Rectal smooth muscle tissue (tissue), 1 donor: ENCODE results near the gene CCDC40.

Experiments
- H3K27ac ChIP-seq: one replicate; pipeline ENCODE4 v1.7.0; 2013; ENCODE audit warnings: low read depth, low read length, inconsistent platforms
- H3K27me3 ChIP-seq: one replicate; pipeline ENCODE4 v1.7.0; 2013; ENCODE audit warnings: low read length; ENCODE audit not compliant: control insufficient read depth, insufficient read depth
- H3K36me3 ChIP-seq: one replicate; pipeline ENCODE4 v1.7.0; 2013; ENCODE audit warnings: low read length; ENCODE audit not compliant: control insufficient read depth, insufficient read depth
- H3K4me1 ChIP-seq: one replicate; pipeline ENCODE4 v1.7.0; 2013; ENCODE audit warnings: low read length; ENCODE audit not compliant: control insufficient read depth, insufficient read depth
- H3K4me3 ChIP-seq: one replicate; pipeline ENCODE4 v1.7.0; 2013; ENCODE audit warnings: low read length
- H3K9ac ChIP-seq: one replicate; pipeline ENCODE4 v1.7.0; 2013; ENCODE audit warnings: low read length

The CCDC40 gene

DNA sequence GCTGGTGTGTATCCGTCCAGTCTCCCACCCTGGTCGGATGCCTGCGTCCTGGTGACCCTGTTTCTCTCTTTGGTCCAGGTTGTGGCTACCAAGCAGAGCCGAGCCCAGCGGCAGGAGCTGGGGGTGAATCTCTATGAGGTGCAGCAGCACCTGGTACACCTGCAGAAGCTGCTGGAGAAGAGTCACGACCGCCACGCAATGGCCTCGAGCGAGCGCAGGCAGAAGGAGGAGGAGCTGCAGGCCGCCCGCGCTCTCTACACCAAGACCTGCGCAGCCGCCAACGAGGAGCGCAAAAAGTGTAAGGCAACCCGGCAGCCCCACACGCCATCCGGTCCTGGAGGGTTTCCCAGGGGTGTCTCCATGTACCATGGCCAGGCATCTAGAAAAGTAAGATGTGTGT is 13.5 kb downstream of the CCDC40 start:
- Histone ChIP-seq H3K27me3 (no peaks in the 10 kb centered on the region), H3K4me1 (no peaks in the 10 kb centered on the region), H3K36me3 (peaks cover 5% of the 10 kb centered on the region), H3K27ac (no peak overlapping the region), H3K4me3 (no peak overlapping the region), H3K9ac (no peak overlapping the region)

GRCh38 chr17:80050706-80051105 is 14.3 kb downstream of the CCDC40 start:
- H3K36me3 ChIP-seq = peaks cover 5% of the 10 kb centered on the region
- no peaks in the 10 kb centered on the region for H3K4me1 ChIP-seq
- H3K27ac ChIP-seq = no peak overlapping the region
- H3K9ac ChIP-seq = no peak overlapping the region
- H3K4me3 ChIP-seq = no peak overlapping the region
- H3K27me3 ChIP-seq = no peaks in the 10 kb centered on the region

GRCh38 chr17:80051681-80052080 is 15.2 kb downstream of the CCDC40 start:
- Histone ChIP-seq H3K27ac (no peak overlapping the region), H3K4me1 (no peaks in the 10 kb centered on the region), H3K4me3 (no peak overlapping the region), H3K9ac (no peak overlapping the region), H3K27me3 (no peaks in the 10 kb centered on the region), H3K36me3 (peaks cover 5% of the 10 kb centered on the region)

GRCh38 chr17:80053102-80053501 is 16.7 kb downstream of the CCDC40 start:
- Histone ChIP-seq H3K4me3 (no peak overlapping the region), H3K27ac (no peak overlapping the region), H3K4me1 (no peaks in the 10 kb centered on the region), H3K36me3 (peaks cover 3% of the 10 kb centered on the region), H3K9ac (no peak overlapping the region), H3K27me3 (no peaks in the 10 kb centered on the region)

DNA sequence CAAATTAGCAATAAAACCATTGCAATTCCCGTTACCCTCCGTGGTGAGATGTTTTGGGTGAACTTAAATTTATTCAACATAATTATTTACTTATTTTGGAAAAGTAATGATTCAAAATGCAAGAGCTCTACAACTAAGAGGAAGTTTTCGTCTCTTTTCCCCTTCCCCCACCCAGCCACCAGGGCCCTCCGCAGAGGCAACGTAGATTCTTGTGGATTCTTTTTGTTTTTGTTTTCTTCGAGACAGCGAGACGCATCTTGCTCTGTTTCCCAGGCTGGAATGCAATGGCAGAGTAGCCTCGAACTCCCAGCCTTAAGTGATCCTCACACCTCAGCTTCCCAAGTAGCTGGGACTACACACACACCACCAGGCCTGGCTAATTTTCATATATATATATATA is 19.2 kb downstream of the CCDC40 start:
- H3K4me3 ChIP-seq = no peak overlapping the region
- no peaks in the 10 kb centered on the region for H3K4me1 ChIP-seq
- no peaks in the 10 kb centered on the region for H3K27me3 ChIP-seq
- H3K36me3 ChIP-seq = no peaks in the 10 kb centered on the region
- no peak overlapping the region for H3K9ac ChIP-seq
- H3K27ac ChIP-seq = no peak overlapping the region

DNA sequence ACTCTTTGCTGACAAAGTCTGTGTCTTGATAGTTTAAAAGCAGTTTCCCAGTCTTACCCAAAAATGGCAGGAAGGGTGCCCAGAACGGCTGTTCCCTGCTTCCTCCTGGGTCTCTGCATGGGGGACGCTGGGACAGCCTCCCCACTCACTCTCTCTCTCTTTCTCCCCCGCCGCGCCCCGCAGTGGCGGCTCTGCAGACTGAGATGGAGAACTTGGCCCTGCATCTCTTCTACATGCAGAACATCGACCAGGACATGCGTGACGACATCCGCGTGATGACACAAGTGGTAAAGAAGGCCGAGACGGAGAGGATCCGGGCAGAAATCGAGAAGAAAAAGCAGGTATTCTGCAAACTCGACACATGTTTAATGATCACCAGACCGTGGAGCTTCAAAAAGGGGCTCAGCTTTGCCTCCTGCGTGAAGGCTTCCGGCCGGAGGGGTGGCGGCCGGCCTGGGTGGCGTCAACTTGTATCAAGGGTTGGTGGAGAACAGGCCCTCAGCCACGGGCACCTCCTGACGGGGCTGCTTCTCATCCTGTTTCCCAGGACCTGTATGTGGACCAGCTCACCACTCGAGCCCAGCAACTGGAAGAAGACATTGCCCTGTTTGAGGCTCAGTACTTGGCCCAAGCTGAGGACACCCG is 22.0 kb downstream of the CCDC40 start:
- Histone ChIP-seq H3K36me3 (no peaks in the 10 kb centered on the region), H3K9ac (no peak overlapping the region), H3K4me3 (no peak overlapping the region), H3K4me1 (no peaks in the 10 kb centered on the region), H3K27ac (no peak overlapping the region), H3K27me3 (no peaks in the 10 kb centered on the region)

DNA sequence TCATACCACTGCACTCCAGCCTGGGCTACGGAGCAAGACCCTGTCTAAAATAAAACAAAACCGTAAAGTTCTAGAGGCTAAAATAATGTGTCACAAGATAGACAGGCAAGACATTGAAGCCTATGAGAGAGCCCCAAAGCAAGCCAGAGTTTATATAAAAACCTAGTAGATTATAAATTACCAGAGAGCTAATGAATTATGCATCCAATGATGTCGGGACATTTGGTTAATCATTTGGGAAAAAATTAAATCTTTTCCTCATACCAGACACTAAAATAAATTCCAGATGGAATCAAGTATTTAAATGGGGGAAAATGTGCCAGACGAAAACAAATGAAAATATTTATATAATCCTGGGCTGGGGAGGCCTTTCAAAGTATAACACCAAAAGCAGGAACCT is 24.2 kb downstream of the CCDC40 start:
- H3K9ac ChIP-seq = no peak overlapping the region
- no peak overlapping the region for H3K4me3 ChIP-seq
- no peaks in the 10 kb centered on the region for H3K4me1 ChIP-seq
- no peak overlapping the region for H3K27ac ChIP-seq
- H3K36me3 ChIP-seq = no peaks in the 10 kb centered on the region
- H3K27me3 ChIP-seq = no peaks in the 10 kb centered on the region

GRCh38 chr17:80061421-80061820 is 25.0 kb downstream of the CCDC40 start:
- Histone ChIP-seq H3K36me3 (no peaks in the 10 kb centered on the region), H3K27ac (no peak overlapping the region), H3K4me3 (no peak overlapping the region), H3K27me3 (no peaks in the 10 kb centered on the region), H3K4me1 (no peaks in the 10 kb centered on the region), H3K9ac (no peak overlapping the region)

DNA sequence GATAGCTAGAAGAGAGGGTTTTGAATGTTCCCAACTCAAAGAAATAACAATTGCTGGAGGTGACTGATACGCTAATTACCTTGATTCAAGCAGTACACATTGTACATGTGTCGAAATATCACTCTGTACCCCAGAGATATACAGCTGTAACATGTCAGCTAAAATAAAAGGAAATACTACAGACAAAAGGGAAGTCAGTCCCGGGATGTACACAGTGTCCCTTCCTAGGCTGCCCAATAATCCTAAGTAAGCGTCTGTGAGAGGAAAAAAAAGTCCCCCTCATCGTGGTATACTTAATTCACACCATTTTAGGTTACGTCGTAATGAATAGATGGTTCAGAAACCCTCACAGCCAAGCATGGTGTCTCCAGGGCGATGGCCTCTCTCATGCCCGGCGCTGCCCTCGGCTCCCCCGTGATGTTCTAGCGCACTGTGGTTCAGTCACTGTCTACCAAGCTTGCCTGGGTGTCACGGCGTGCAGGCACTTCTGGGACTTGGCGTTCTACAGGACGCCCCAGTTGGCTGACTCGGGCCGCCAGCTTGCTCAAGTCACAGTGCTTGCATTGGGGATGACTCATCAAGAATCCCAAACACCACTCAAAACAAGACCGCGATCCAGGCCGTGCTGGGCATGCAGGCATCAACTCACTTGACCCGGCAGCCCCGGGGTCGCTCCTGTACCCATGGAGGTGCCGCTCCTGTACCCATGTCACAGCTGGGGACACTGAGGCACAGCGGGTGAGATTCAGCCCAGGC is 27.6 kb downstream of the CCDC40 start:
- H3K4me1 ChIP-seq = peaks cover 7% of the 10 kb centered on the region
- H3K36me3 ChIP-seq = no peaks in the 10 kb centered on the region
- H3K4me3 ChIP-seq = no peak overlapping the region
- no peaks in the 10 kb centered on the region for H3K27me3 ChIP-seq
- H3K9ac ChIP-seq = no peak overlapping the region
- H3K27ac ChIP-seq = no peak overlapping the region

- Histone ChIP-seq H3K4me3 (no peak overlapping the region), H3K9ac (no peak overlapping the region), H3K27ac (no peak overlapping the region), H3K4me1 (peaks cover 9% of the 10 kb centered on the region), H3K36me3 (no peaks in the 10 kb centered on the region), H3K27me3 (no peaks in the 10 kb centered on the region)
Measured at GRCh38 chr17:80064696-80065095, 28.3 kb downstream of the CCDC40 start.

DNA sequence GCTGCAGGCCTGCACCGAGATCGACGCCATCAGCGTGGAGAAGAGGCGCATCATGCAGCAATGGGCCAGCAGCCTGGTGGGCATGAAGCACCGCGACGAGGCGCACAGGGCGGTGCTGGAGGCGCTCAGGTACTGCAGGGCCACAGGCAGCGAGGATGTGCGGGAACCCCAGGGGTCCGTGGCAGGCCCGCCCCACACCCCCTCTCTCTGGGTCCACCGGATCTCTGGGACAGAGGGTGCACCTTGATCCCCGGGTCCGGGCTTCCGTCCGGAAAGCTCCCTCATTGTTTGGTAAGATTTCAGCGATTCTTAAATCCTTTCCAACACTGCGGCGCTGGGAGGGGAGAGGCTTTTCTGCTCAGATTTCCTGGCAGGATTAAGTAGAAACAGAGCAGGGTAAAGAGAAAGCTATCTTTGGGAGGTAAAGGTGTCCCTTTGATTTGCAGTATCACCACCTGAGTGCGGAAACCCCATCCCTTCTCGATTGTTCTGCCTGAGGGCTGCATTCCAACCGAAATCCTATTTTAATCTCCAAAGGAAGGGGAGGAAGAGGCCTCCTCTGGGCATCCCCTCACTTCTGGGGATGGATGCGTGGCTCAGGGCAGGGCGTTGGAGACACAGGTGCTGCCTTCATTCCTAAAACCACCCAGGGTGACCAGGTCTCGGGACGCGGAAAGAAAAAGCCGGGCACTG is 29.2 kb downstream of the CCDC40 start:
- Histone ChIP-seq H3K4me1 (peaks cover 11% of the 10 kb centered on the region), H3K27ac (no peak overlapping the region), H3K27me3 (no peaks in the 10 kb centered on the region), H3K36me3 (no peaks in the 10 kb centered on the region), H3K4me3 (no peak overlapping the region), H3K9ac (no peak overlapping the region)

DNA sequence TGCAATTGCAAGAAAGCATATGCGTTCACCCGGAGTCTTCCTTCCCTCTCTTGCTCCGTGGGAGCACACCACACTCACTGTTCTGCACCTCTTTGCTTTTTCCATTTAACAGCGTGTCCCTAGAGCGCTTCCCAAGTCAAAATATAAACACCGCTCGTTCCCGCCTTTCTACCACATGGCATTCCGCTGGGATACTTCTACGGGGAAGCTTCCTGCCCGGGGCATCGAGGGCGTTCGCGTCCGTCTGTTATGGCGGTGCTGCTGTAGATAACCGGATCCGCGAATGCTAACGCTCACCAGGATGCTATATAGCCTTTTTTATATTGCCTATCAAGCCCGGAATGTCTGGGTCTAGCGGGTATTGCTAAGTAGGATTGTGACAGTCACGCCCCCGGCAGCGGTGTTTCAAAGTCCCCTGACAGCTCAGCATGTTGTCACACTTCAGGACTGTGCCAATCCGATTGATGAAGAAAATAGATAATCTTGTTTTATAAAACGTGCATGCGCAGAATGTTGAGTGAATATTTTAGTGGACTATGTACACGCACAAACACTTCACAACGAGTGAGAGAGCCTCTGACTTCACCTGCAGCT is 31.0 kb downstream of the CCDC40 start:
- no peak overlapping the region for H3K27ac ChIP-seq
- no peaks in the 10 kb centered on the region for H3K36me3 ChIP-seq
- H3K27me3 ChIP-seq = no peaks in the 10 kb centered on the region
- peaks cover 18% of the 10 kb centered on the region for H3K4me1 ChIP-seq
- no peak overlapping the region for H3K9ac ChIP-seq
- no peak overlapping the region for H3K4me3 ChIP-seq
